RPMI8226 (cell line): ENCODE measurements around the gene ARHGEF1.

ENCODE experiments used
- DNase-seq: peaks from one replicate; pipeline ENCODE4 v3.0.0-alpha.2; 2015

ARHGEF1 gene

DNA sequence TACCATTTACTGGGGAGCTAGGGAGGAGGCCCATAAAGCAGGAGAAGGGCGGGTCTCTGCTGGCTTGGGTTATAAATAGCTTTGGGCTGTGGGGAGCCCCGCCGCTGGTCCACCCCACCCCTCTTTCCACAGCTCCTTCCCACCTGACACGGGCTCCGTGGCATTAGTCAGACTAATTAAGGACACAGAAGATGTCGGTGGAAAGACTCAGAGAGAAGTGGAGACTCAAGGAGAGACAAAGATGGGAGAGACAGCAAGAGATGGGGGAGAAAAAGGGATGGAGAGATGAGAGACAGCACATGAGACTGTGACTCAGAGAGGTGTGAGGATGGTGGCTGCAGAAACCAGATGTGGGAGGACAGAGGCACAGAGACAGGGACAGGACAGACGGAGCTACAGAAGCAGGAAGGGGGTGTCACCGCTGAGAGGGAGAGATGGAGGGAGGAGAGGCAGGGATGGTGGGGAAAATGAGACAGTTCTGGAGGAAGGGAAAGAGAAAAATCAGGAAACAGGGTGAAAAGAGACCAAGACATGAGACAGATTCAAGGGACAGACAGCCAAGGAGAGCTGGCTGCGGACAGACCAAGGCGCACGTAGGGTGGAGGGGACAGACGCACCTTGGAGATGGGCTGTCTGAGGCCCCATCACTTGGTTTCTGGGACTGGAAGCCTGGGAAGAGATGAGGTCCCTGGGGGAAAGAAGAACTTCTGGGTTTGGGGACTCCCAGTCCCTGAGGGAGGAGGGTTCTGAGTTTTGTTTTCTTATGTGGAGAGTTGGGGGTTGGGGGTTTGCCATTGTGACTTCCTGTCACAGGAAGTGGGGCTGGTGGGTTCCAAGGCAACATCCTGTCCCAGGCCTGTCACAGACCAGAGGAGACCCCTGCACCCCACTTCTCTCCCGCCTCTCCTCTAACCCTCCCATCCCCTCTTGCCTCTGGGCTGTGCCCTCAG, 4.1 kb downstream of the ARHGEF1 start:
- DNase-seq: no peak

DNA sequence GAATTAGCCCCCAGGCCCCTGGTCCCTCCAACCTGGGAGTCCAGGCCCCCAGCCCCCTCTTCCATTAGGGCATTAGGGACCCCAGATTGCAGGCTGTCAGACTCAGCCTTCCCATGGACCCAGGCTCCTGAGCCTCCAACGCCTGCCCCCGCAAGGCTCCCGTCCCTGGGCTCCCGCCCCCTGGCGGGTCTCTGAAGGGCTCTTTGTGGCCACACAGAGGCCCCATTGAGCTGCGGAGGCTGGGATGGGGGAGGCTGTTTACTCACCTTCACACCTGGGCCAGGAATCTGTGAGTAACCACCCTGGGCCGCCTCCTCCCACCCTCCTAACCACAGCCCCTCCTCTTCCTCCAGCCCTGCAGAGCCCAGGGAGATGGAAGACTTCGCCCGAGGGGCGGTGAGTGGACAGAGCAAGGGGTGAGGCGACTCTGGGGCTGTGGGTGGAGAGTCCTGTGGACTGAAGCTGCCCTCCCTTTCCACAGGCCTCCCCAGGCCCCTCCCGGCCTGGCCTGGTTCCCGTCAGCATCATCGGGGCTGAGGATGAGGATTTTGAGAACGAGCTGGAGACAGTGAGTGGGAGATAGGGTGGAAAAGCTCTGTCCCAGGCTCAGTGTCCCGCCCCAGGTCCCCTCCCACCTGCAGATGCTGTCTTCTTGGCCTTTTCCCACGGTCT, 4.9 kb downstream of the ARHGEF1 start:
- DNase-seq: no peak

DNA sequence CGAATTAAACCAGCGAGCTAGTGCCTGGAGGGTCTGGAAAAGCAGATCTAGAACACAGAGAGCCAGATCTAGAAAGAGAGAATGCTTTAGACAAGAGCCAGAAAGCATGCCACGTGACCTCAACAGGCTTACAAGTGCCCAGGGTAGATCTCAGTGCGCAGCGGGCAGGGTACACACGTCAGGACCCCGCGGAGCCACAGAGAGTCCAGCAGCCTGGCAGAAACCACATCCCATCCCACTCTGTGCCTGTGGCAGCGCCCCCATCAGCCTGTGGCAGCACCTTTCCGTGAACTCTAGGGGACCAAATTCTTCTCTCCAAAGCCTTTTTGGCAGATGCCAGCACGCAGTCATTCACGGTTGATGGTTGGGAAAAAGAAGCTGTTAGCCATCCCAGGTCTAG, 5.9 kb downstream of the ARHGEF1 start:
- no peak for DNase-seq

DNA sequence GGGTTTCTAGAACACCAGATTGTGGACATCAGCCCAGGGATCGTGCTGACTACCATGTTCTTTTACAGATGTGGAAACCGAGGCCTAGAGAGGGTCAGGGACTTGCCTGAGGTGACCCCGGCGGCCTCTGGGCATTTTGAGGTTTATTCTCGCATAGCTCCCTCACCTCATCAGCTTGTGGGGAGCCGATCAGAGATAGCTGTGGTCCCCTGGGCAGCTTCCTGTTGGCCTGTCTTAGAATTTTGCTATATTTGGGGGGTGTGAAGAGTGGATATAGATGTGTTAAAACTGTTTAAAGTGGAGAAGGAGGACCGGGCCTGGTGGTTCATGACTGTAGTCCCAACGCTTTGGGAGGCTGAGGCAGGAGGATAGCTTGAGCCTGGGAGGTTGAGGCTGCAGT, 6.9 kb downstream of the ARHGEF1 start:
- no peak for DNase-seq

DNA sequence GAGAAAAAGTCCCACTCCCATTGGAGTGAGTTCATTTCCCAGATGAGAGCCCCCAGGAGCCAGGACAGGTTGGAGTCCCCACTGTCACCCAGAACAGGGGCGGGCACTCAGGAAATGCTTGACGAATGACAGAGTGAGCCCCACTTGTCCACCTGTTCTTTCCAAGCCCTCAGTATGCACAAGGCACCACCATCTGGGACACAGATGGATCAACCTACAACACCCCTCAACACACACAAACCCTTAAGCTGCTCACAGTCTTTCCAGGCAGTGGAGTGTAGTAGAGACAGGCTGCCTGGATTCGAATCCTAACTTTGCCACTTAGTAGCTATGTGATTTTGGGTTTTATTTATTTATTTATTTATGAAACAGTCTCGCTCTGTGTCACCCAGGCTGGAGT, 8.0 kb downstream of the ARHGEF1 start:
- DNase-seq: no peak

DNA sequence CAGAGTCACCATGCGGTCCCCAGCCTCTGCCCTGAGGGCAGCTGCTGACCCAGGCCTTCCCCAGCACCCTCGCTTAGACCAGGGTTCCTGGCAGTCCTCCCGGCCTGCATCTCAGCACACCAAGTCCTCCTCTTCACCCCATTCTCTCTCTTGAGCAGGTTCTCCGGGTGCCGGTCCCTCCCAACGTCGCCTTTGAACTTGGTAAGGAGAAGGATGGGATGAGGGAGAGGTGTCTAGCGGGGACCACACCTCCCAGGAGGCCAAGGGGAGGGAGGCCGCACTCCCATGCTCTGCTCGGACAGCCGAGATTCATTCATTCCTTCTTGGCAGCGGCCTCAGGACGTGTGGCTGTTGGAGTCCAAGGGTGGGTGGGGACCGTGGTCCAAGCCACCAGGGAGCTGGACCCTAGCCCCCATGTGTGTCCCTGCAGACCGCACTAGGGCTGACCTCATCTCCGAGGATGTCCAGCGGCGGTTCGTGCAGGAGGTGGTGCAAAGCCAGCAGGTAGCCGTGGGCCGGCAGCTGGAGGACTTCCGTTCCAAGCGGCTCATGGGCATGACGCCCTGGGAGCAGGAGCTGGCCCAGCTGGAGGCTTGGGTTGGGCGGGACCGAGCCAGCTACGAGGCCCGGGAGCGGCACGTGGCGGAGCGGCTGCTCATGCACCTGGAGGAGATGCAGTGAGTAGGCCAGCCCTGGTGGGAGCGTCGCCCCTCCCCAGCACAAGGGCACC, 9.4 kb downstream of the ARHGEF1 start:
- no peak for DNase-seq

DNA sequence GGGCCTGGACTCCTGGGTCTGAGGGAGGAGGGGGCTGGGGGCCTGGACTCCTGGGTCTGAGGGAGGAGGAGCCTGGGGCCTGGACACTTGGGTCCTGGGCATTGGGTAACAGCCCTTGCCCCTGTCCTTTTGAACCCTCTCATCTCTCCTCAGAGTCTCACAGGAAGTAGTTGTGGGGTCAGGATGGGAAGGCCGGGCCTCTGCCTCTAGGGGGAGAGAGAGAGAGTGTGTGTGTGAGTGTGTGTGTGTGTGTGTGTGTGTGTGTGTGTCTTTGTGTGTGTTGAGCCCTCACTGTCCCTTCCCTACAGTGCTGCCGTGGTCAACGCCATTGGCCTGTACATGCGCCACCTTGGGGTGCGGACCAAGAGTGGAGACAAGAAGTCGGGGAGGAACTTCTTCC, 10.9 kb downstream of the ARHGEF1 start:
- no peak for DNase-seq

DNA sequence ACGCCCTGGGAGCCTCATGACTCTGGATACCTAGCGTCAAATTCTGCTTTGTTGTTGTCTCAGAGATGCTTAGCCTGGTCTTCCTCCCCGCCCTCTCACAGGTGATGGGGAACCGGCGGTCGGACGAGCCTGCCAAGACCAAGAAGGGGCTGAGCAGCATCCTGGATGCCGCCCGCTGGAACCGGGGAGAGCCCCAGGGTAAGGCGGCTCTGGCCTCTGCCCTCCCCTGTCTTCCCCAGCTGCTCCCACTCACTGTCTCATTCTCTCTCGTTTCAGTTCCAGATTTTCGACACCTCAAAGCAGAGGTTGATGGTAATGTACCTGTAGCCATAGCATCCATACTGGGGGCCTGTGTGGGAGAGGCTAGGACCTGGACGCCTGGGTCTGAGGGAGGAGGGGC, 11.4 kb downstream of the ARHGEF1 start:
- no peak for DNase-seq

DNA sequence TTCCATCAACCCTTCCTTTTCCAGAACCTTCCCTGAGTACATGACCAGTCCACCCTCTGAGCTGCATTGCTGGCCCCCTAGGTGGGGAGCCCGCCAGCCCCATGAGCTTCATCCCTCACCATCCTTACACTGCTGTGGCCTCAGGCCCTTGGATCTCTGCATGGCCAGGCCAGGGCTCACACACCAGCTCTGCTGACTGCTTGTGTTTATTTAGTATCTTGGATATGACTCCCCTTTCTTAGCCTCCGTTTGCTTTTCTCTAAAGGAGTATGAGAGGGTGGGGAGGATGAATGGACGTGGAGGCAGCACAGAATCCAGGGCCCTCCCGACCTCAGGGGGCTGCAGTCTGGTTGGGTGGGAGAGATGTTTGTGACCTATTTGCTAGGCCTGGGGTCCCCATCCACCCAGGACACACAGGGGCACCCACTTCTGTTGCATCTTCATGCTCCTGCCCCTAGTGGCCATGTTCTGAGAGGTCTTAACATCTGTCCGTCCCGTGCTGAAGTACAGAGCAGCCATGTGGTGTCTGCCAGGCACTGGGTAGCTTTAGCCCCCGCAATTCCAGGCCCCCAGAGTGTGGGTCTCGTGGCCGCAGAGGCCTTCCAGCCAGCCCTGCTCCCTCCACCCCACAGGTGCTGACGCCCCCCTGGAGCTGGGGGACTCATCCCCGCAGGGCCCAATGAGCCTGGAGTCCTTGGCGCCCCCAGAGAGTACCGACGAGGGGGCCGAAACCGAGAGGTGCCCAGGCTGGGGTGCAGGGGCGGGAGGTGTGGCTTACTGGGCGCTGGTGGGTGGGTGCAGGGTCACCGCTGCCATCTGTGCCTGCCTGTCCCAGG, 13.0 kb downstream of the ARHGEF1 start:
- DNase-seq: no peak

DNA sequence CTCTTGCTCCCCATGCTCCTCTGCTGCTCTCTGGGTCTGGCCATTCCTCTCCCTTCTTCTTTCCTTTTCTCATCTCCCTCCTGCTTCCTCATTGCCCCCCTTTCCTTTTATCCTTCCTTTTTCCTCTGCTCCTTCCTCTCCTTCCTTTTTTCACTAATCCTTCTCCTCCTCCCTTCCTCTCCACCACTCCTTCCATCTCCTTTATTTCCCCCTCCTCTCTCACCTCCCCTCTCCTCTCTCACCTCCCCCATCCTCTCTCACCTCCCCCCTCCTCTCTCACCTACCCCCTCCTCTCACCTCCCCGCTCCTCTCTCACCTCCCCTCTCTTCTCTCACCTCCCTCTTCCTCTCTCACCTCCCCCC, 13.6 kb downstream of the ARHGEF1 start:
- no peak for DNase-seq

DNA sequence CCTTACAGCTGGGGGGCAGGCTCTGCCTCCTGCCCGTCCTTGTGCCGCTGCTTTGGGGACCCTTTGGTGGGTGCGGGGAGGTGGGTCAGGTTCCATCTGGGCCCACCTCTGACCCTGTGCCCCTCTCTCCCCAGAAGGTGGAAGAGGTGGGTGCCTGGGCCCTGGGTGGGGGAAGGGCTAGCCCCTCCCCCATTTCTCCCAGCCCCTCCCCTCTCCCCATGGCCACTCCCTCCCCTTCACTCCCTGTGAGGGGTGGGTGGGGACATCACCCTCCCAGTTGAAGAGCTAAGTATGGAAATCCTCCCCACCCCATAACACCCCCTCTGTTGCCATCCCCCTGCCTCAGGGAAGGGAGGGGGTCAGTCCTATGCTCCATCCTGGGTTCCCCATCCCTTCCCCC, 14.2 kb downstream of the ARHGEF1 start:
- DNase-seq: no peak

DNA sequence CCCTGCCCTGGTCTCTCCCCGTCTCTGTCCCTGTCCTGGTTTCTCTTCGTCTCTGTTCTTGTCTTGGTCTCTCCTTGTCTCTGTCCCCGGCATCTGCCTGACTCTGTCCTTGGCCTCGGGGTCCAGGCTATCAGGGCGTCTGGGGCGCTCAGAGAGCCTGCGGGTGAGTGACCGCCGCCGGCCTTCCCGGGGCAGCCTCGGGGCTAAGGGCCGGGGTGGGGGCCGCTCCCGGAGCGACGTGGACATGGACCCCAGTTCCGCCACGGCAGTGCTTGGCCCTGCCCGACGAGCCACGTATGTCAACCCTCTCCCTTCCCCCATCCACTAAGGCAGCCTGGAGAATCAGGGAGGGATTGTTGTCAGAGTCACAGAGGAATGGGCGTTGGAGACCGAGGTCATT, 14.8 kb downstream of the ARHGEF1 start:
- no peak for DNase-seq

DNA sequence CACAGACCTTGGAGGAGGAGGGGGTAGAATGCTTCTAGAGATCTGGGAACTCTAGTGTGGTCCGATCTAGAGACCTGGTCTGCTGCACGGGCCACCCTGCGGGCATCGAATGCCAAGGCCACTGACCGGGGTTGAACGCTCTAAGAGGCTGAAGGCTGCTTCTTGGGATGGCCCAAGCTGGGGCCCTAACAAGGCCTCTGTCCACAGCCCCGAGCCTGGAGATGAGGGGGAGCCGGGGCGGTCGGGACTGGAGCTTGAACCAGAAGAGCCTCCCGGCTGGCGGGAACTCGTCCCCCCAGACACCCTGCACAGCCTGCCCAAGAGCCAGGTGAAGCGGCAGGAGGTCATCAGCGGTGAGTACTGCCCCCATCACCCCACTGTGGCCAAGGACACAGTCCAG, 15.3 kb downstream of the ARHGEF1 start:
- no peak for DNase-seq

DNA sequence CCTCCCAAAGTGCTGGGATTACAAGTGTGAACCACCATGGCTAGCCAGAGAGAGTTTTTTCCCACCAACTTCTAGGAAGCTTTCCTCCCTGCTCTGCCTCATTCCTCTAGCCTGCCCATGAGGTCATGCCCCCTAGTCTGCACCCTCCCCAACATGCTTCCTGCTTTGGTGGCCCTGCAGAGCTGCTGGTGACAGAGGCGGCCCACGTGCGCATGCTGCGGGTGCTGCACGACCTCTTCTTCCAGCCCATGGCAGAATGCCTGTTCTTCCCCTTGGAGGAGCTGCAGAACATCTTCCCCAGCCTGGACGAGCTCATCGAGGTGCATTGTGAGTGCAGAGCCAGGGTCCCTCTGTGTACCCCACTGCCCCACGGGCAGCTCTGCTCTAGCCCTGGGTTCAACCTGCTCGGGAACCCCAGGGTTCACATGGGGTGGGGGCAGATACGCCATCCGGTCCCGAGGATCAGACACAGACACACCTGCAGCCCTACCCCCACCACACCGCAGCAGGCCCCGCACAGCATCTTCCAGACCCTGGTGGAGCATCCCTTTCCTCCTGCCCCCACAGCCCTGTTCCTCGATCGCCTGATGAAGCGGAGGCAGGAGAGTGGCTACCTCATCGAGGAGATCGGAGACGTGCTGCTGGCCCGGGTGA, 18.9 kb downstream of the ARHGEF1 start:
- no peak for DNase-seq

DNA sequence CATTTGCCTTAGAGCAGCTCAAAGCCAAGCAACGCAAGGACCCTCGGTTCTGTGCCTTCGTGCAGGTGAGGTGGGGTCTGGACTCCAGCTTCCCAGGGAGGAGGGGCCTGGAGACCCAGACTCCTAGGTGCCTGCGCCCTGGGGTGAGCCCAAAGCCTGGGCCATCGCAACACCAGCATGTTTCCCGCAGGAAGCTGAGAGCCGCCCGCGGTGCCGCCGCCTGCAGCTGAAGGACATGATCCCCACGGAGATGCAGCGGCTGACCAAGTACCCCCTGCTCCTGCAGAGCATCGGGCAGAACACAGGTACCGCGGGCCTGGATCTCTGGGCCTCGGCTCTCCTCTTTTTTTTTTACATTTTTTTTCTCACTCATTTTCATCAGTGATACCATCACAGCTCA, 19.6 kb downstream of the ARHGEF1 start:
- no peak for DNase-seq

DNA sequence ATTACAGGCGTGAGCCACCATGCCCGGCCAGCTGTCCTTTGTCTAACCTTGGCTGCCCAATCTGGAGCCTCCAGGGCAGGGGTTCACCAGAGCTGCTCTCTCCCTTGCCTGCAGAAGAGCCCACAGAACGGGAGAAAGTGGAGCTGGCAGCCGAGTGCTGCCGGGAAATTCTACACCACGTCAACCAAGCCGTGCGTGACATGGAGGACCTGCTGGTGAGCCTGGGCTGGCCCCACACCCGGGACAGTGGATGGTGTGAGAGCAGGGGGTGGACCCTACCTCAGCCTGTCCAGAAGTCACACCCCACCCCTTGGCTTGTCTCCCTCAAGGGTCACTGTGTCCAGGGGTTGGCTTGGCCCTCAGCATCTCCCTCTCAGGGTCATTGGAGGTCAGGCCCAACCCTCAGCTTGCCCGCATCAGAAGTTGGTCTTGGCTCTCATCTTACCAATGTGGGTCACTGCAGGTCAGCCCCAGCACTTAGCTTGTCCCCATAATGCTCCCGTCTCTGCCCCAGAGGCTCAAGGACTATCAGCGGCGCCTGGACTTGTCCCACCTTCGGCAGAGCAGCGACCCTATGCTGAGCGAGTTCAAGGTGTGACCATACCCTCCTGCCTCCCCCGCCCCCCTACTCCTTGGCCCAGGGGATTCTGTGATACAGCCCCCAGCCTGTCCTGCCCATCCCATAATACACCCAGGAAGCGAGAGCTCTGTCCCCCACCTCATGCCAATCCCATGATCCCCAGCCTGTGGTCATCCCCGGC, 20.4 kb downstream of the ARHGEF1 start:
- DNase-seq: no peak

DNA sequence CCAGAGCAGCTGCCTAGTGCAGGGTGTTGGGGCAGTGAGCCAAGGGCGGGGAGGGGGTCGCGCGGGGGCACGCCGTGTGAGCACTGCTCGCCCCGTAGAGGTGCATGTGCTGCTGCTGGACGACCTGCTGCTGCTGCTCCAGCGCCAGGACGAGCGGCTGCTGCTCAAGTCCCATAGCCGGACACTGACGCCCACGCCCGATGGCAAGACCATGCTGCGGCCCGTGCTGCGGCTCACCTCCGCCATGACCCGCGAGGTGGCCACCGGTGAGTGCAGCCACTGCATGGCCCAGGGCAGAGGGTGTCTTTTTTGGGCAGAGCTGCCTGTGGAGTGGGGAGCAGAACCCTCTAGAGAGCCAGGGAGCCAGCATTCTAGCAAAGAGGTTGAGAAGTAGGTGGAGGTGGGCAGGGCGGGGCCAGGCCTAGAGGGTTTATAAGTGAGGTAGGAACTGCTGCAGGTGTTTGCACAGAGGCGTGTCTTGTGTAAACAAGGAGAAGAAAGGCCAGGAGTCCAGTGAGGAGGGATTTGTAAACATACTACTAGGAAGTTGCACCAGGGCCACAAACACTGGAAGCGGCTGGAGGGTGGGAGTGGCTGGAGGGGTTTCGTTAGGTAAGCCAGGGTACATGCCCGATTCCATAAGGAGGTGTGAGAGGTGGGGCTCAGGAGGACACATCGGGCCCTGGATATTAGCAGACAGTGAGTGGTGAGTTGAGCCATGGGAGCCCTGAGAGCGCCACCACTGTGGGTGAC, 21.3 kb downstream of the ARHGEF1 start:
- no peak for DNase-seq

DNA sequence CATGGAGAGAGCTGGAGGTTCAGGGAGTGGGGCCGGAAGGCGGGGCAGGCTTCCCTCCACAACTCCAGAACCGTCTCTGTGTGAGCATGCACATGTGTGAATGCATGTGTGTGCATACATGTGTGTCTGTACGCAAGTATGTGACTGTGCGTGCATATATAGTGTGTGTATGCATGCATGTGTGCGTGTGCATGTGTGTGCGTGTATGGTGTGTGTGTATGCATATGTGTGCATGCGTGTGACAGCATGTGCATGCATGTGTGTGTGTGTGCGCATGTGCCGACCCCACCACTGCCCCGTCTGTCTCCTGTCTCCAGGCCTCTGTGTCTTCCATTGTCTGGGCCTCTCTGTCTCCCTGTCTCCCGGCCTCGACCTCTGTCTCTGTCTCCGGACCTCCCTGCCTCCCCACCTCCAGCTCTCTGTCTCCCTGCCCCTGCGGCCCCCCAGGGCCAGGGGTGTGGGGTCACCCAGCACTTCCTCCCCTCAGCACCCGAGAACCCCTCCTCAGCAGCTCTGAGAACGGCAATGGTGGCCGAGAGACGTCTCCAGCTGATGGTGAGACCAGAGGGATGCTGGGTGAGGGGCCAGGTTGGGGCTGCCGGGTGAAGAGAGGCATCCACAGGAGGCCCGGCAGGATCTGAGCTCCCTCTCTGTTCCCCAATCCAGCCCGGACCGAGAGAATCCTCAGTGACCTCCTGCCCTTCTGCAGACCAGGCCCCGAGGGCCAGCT, 22.5 kb downstream of the ARHGEF1 start:
- DNase-seq: no peak

DNA sequence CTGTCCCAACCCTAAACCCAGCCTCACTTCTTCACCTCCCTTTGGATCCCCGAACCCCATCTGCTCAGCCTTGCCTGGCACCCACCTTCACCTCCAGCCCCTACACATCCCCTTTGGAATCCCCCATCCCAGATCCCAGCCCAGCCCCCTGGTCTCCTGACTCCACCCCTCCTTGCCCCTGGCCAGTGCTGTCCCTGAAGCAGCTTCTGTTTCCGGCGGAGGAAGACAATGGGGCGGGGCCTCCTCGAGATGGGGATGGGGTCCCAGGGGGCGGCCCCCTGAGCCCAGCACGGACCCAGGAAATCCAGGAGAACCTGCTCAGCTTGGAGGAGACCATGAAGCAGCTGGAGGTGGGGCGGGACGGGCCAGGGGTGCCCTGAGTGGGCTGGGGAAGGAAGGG, 23.3 kb downstream of the ARHGEF1 start:
- DNase-seq: no peak
